BE2C (cell line): ENCODE data around the gene FOXK2.

ENCODE experiments used
- DNase-seq: peaks from one replicate; pipeline ENCODE4 v3.0.0-alpha.2; 2020
- H3K27me3 ChIP-seq: fragments of 250-450 bp; sonication (Bioruptor Pico); 2 replicates; pipeline ENCODE4 v1.5.1; 2020; ENCODE audit warnings: mild to moderate bottlenecking
- H3K36me3 ChIP-seq: fragments of 250-450 bp; sonication (Bioruptor Pico); 2 replicates; pipeline ENCODE4 v1.5.1; 2020; ENCODE audit warnings: mild to moderate bottlenecking
- H3K4me1 ChIP-seq: fragments of 250-450 bp; sonication (Bioruptor Pico); 2 replicates; pipeline ENCODE4 v1.5.1; 2020
- H3K4me3 ChIP-seq: 2 replicates; pipeline ENCODE4 v1.5.1; 2011; ENCODE audit warnings: low read depth, low read length
- H3K9me3 ChIP-seq: fragments of 250-450 bp; sonication (Bioruptor Pico); 2 replicates; pipeline ENCODE4 v1.5.1; 2020
- TF ChIP-seq, protein P1 (sequence below): IDR thresholded peaks from 2 replicates; pipeline ENCODE4 v1.5.1; 2012; ENCODE audit warnings: mild to moderate bottlenecking, low read depth, low read length

The FOXK2 gene

DNA sequence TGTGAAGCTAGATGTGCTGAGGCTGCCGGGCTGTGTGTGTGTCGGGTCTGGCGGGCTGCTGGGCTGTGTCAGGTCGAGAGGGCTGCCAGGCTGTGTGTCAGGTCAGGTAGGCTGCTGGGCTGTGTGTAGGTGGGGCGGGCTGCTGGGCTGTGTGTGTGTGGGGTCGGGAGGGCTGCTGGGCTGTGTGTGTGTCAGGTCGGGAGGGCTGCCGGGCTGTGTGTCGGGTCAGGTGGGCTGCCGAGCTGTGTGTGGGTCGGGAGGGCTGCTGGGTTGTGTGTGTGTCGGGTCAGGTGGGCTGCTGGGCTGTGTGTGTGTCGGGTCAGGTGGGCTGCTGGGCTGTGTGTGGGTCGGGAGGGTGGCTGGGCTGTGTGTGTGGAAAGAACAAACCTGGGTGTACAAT is 120.1 kb downstream of the FOXK2 start:
- H3K36me3 ChIP-seq = peaks cover 51% of the 10 kb centered on the region

DNA sequence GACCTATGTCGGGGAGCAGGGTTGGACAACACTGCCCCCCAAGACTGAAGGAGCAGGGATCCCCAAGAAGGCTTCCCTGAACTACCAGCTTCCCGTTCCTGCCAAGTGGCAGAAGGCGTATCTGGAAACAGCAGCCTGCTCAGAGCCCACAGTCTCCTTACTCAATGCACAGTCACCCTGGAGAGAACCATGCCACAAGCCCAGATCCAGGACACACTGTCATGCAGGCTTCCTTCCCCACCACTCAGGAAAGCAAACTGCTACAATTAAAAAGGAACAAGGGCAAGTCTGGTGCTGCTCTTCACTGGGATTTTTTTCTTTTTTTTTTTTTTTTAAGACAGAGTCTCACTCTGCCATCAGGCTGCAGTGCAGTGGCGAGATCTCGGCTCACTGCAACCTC is 120.5 kb downstream of the FOXK2 start:
- TF ChIP-seq, protein P1, sequence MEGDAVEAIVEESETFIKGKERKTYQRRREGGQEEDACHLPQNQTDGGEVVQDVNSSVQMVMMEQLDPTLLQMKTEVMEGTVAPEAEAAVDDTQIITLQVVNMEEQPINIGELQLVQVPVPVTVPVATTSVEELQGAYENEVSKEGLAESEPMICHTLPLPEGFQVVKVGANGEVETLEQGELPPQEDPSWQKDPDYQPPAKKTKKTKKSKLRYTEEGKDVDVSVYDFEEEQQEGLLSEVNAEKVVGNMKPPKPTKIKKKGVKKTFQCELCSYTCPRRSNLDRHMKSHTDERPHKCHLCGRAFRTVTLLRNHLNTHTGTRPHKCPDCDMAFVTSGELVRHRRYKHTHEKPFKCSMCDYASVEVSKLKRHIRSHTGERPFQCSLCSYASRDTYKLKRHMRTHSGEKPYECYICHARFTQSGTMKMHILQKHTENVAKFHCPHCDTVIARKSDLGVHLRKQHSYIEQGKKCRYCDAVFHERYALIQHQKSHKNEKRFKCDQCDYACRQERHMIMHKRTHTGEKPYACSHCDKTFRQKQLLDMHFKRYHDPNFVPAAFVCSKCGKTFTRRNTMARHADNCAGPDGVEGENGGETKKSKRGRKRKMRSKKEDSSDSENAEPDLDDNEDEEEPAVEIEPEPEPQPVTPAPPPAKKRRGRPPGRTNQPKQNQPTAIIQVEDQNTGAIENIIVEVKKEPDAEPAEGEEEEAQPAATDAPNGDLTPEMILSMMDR = no peak
- no peak for DNase-seq
- H3K9me3 ChIP-seq = no peaks in the 10 kb centered on the region
- H3K4me3 ChIP-seq = no peak overlapping the region
- no peaks in the 10 kb centered on the region for H3K27me3 ChIP-seq
- peaks cover 52% of the 10 kb centered on the region for H3K36me3 ChIP-seq
- H3K4me1 ChIP-seq = no peaks in the 10 kb centered on the region

More for the DNA sequence above, 120.1 kb downstream of the FOXK2 start:
- no peaks in the 10 kb centered on the region for H3K27me3 ChIP-seq
- TF ChIP-seq, protein P1 = no peak
- no peaks in the 10 kb centered on the region for H3K9me3 ChIP-seq
- no peak for DNase-seq
- H3K4me3 ChIP-seq = no peak overlapping the region
- no peaks in the 10 kb centered on the region for H3K4me1 ChIP-seq

DNA sequence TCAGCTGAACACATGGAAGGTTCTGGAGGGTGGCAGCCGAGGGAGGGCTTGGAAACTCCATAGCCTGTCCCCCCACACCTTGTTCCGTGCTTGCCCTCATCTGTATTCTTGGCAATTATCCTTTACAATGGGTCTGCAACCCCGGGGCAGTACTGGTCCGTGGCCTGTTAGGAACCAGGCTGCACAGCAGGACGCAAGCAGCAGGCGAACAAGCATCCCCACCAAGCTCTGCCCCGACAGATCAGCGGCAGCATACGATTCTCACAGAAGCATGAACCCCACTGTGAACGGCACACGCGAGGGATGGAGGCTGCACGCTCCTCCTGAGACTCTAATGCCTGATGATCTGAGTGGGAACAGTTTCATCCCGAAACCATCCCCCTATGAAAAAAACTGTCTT is 122.5 kb downstream of the FOXK2 start:
- Histone ChIP-seq H3K36me3 (peaks cover 52% of the 10 kb centered on the region), H3K4me1 (peaks cover 4% of the 10 kb centered on the region; the same call in 1 of the 2 replicates), H3K27me3 (no peaks in the 10 kb centered on the region), H3K9me3 (no peaks in the 10 kb centered on the region), H3K4me3 (no peak overlapping the region)
- TF ChIP-seq, protein P1 = no peak
- no peak for DNase-seq

DNA sequence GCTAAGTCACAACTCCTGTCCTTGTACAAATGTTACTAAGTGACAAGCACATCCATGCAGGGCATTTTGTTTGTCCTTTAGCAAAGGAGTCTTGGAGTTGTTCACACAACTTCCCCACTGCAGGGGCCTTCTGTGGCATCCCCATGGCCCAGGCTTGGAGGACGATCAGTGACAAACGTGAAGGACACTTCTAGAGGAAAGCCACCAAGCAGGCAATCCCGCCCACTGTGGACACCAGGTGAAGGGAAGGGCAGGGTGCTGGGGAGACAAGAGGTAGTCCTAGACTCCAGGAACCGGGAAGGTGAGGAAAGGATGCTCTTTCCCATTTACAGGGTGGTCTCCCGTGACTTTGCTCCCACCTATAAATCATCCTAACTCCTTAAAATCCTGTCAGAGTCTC is 124.6 kb downstream of the FOXK2 start:
- no peaks in the 10 kb centered on the region for H3K27me3 ChIP-seq
- H3K4me3 ChIP-seq = no peak overlapping the region
- DNase-seq = no peak
- H3K9me3 ChIP-seq = no peaks in the 10 kb centered on the region
- TF ChIP-seq, protein P1 = no peak
- peaks cover 4% of the 10 kb centered on the region; the same call in 1 of the 2 replicates for H3K4me1 ChIP-seq
- H3K36me3 ChIP-seq = peaks cover 46% of the 10 kb centered on the region

DNA sequence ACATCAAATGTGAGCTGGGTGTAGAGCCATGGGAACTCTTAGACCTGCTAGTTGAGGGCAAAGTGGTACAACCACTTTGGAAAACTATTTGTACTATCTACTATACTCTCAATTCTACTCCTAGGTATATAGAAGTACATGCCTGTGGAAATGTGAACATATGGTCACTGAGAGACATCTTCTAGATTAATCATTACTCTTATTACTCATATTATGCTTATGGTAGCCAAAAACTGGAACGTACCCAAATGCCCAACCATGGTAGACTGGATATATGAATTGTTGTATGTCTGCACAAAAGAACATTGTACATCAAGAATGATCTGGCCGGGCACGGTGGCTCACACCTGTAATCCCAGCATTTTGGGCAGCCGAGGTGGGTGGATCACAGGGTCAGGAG is 126.0 kb downstream of the FOXK2 start:
- Histone ChIP-seq H3K4me3 (no peak overlapping the region), H3K4me1 (peaks cover 4% of the 10 kb centered on the region; the same call in 1 of the 2 replicates), H3K36me3 (peaks cover 40% of the 10 kb centered on the region), H3K9me3 (no peaks in the 10 kb centered on the region), H3K27me3 (no peaks in the 10 kb centered on the region)
- no peak for DNase-seq
- TF ChIP-seq, protein P1 = no peak

DNA sequence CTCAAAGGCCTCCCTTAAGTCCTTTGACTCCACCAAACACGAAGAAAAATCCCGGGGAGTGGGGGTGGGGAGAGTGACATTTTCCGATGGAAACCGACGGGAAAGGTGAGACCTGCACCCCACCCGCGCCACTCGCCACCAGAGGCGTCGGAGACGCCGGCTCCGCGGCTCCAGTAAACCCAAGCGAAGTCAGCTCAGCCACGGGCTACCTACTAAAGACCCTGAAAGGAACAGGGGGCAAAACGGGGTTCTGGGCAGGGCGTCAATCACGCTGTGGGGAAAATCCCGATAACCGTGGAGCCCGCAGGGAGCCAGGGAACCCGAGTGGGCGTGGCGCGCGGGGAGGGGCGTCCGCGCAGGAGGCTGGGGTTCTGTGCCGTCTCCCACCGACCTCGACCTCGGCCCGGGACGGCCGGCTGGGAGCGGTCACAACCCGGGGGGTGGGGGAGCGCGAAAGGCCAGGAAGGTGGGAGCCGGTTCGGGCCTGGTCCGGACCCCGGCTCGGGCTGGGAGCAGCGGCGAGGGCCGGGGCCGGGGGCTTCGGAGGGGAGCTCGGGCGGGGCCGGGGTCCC is 128.1 kb downstream of the FOXK2 start:
- TF ChIP-seq, protein P1 = no peak; the same call in 1 of the 2 replicates
- peaks cover 4% of the 10 kb centered on the region; the same call in 1 of the 2 replicates for H3K4me1 ChIP-seq
- peak overlapping the region; percentile 97 for H3K4me3 ChIP-seq
- H3K9me3 ChIP-seq = no peaks in the 10 kb centered on the region
- peaks cover 22% of the 10 kb centered on the region for H3K36me3 ChIP-seq
- H3K27me3 ChIP-seq = no peaks in the 10 kb centered on the region
- DNase-seq = peak; percentile 38
